Panc1 (cell line): ENCODE data around the gene RPS17.

Experiments
- CTCF ChIP-seq: fragments of 450-650 bp; IDR thresholded peaks from 2 replicates; pipeline ENCODE4 v1.5.1; 2017; ENCODE audit warnings: mild to moderate bottlenecking
- REST ChIP-seq, 2 experiments: IDR thresholded peaks; 2 replicates each; pipeline ENCODE4 v1.6.1; 2011 to 2012; ENCODE audit warnings: low read depth in 2 of 2, control low read depth in 1 of 2, low read length in 1 of 2, mild to moderate bottlenecking in 1 of 2, moderate library complexity in 1 of 2; ENCODE audit not compliant: insufficient read depth in 1 of 2

GRCh38 chr15:82556315-82557035, 16.2 kb upstream of the RPS17 start:
- TF ChIP-seq CTCF (no peak), REST (IDR thresholded peaks at IDR 0.05; ENCODE audit: insufficient read depth in 1 of 2, low read depth in 2 of 2, low read length in 1 of 2) (no peak)
